ENCODE measurements around the gene POC1A. TPM values are rescaled to one million over a fixed set of nuclear protein-coding genes. Genes with fewer than 3 reads are reported as not detected.

POC1A gene
- total and polyA plus RNA-seq, 2 donors (not counting 3 experiments of a cell fraction or from before 2014, with no cell fraction given) = 14.8 to 19.4 TPM

- ChIA-PET POLR2A (no interaction called here), CTCF (interaction anchor here (0.7 to 0.9 kb wide), 2 partner anchors 9 to 35 kb away, joined by 3 read pairs; no protein-coding TSS in a partner anchor)
- Histone ChIP-seq H3K27ac (ENCODE audit: insufficient read depth, low read depth, low read length) (no peak overlapping the region), H3K9ac (replicated peaks; ENCODE audit: extremely low read depth, insufficient read depth, low read length) (no peak overlapping the region), H3K4me1 (ENCODE audit: control insufficient read depth, extremely low read depth, insufficient read depth, low read length) (no peaks in the 10 kb centered on the region), H3K9me1 (replicated peaks; ENCODE audit: control insufficient read depth, extremely low read depth, insufficient read depth, low read length) (no peaks in the 10 kb centered on the region), H3K79me2 (ENCODE audit: control insufficient read depth, insufficient read depth, low read length) (no peaks in the 10 kb centered on the region), H3K4me3 (replicated peaks in 1 of 3; ENCODE audit: insufficient read depth in 1 of 3, low read depth in 1 of 3, low read length in 3 of 3) (no peak overlapping the region), H4K20me1 (replicated peaks; ENCODE audit: control insufficient read depth, extremely low read depth, insufficient read depth, low read length) (no peaks in the 10 kb centered on the region), H2AFZ (ENCODE audit: low read depth, low read length) (no peak overlapping the region), H3K9me3 (replicated peaks; ENCODE audit: control insufficient read depth, insufficient read depth, low read length) (no peaks in the 10 kb centered on the region), H3K36me3 (ENCODE audit: control insufficient read depth in 2 of 2, extremely low read depth in 1 of 2, insufficient read depth in 2 of 2, low read length in 2 of 2) (no peaks in the 10 kb centered on the region), H3K4me2 (ENCODE audit: insufficient read depth, low read length) (no peak overlapping the region), H3K27me3 (ENCODE audit: control insufficient read depth in 2 of 2, insufficient read depth in 2 of 2, low read length in 2 of 2) (no peaks in the 10 kb centered on the region)
- DNase-seq (ENCODE audit: low read depth, low spot score) = no peak
- intact Hi-C loops (cut with micrococcal nuclease) (no loop called here), dilution Hi-C loops (cut with MboI; ENCODE audit: extremely low pct_ligation_motif_present, low sequenced_read_pairs) (no loop called here)
- BruUV-seq (replicated peaks) = no TSS peak
- TF ChIP-seq MYC (IDR thresholded peaks at IDR 0.05; ENCODE audit: low read depth, low read length) (no peak), CTCF (IDR thresholded peaks at IDR 0.05; ENCODE audit: extremely low read depth in 1 of 2, insufficient read depth in 1 of 2, low read depth in 1 of 2, low read length in 2 of 2) (no peak), JUN (IDR thresholded peaks at IDR 0.05; ENCODE audit: borderline replicate concordance, insufficient read depth, insufficient read length, low read depth) (no peak), POLR2A (IDR thresholded peaks at IDR 0.05; ENCODE audit: low read depth, low read length) (no peak), FOS (IDR thresholded peaks at IDR 0.05; ENCODE audit: borderline replicate concordance, insufficient read depth, low read length) (no peak), POLR2AphosphoS5 (IDR thresholded peaks at IDR 0.05; ENCODE audit: insufficient read depth, low read depth, low read length) (no peak), EZH2 (IDR thresholded peaks at IDR 0.05; ENCODE audit: borderline replicate concordance, low read depth, low read length, severe bottlenecking) (no peak), GATA2 (IDR thresholded peaks at IDR 0.05; ENCODE audit: insufficient read depth, insufficient read length, low read depth, low read length) (no peak)
- TF ChIP-seq, protein P1, sequence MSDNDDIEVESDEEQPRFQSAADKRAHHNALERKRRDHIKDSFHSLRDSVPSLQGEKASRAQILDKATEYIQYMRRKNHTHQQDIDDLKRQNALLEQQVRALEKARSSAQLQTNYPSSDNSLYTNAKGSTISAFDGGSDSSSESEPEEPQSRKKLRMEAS (IDR thresholded peaks at IDR 0.05; ENCODE audit: insufficient read depth, insufficient read length) = no peak
- FAIRE-seq = no peak
Measured at GRCh38 chr3:52185837-52186236, 31.6 kb upstream of the POC1A start.

Data from endothelial cell of umbilical vein (primary cell).